Gastroesophageal sphincter (tissue), 3 donors: ENCODE measurements around the gene NTMT2.

Experiments used
- CTCF ChIP-seq, 4 experiments: fragments of 200-600 bp in 2 of 4; fragments of 450-650 bp in 2 of 4; sonication (generic) in 1 of 4; IDR thresholded peaks; one replicate each; pipeline ENCODE4 v1.5.1; 2017 to 2019; ENCODE audit warnings: antibody characterized with exemption in 4 of 4, mild to moderate bottlenecking in 2 of 4, moderate library complexity in 2 of 4
- EP300 ChIP-seq: sonication (generic); formaldehyde crosslinking; IDR thresholded peaks from one replicate; pipeline ENCODE4 v1.6.1; 2017; ENCODE audit warnings: antibody characterized with exemption, mild to moderate bottlenecking
- POLR2A ChIP-seq, 2 donors: fragments of 450-650 bp; IDR thresholded peaks; one replicate each; pipeline ENCODE4 v1.6.1; 2017; ENCODE audit warnings: antibody characterized with exemption in 2 of 2, mild to moderate bottlenecking in 2 of 2, moderate library complexity in 1 of 2
- POLR2AphosphoS5 ChIP-seq: sonication (generic); formaldehyde crosslinking; IDR thresholded peaks from one replicate; pipeline ENCODE4 v1.6.1; 2017; ENCODE audit warnings: antibody characterized with exemption

- no peak for TF ChIP-seq POLR2AphosphoS5
- TF ChIP-seq CTCF (IDR thresholded peaks at IDR 0.05): no peak
- no peak for TF ChIP-seq EP300
- TF ChIP-seq POLR2A (IDR thresholded peaks at IDR 0.05): no peak
Measured at GRCh38 chr1:170166518-170167180, 20.9 kb downstream of the NTMT2 start.
